ENCODE measurements around the gene SLC25A25.

SLC25A25 gene

GRCh38 chr9:128077847-128078503 is 9.9 kb downstream of the SLC25A25 start:
- no peak for DNase-seq

- DNase-seq = peak; percentile 59
These were observed 10.7 kb downstream of the SLC25A25 start for GRCh38 chr9:128078504-128079434.

- DNase-seq = no peak
These were observed 12.2 kb downstream of the SLC25A25 start for GRCh38 chr9:128080206-128080605.

DNA sequence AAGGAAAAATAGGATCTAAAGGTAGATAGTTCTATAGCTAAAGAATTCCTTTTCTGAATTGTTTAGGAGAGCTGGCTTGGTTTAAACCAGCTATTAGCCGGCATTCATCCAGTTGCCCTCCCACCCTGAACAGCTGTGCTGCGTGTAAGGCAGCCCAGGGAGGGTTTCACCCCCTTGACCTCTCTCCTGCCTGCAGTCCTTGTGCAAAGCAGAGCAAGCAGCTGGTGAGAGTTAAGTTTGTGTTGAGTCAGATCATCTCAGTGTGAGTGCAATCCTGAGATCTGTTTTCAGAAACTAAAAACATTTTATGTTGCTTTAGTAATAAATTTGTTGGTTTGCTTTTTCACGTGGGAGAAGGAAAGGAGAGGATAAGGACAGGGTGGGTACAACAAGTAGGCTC is 13.0 kb downstream of the SLC25A25 start:
- DNase-seq = peak; percentile 88

DNA sequence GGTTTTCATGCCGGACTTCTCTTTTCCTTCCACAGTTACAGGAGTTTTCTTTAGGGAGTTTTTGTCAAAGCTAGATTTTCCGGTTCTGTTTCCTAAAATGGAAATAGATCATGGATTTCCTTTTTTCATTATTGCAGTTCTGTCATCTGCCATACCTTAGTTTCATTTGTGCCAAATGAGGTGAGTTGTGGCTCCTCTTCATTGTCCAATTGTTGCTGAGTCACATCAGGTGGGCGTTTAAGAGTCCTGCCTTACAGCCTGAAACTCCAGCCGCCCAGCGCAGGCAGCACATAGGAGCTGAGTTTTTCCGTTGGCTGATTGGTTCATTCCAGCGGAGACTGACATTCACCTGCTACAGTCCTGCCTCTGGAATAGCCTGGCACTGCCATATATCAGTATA is 14.1 kb downstream of the SLC25A25 start:
- no peak for DNase-seq

DNA sequence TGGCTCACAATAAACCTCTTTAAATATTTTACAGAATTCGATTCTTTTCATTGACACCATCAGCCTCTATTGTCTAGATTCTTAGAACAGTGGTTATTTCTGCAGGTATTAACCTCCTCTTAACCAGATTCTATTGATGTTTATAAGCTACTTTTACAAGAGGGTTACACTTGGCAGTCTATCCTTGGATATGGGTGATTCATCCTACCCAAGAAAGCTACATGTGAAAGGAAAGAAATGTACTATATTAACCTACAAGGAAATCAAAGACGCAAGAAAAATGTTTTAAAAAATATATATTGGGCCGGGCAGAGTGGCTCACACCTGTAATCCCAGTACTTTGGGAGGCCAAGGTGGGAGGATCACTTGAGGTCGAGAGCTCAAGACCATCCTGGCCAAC is 16.7 kb downstream of the SLC25A25 start:
- no peak for DNase-seq

DNA sequence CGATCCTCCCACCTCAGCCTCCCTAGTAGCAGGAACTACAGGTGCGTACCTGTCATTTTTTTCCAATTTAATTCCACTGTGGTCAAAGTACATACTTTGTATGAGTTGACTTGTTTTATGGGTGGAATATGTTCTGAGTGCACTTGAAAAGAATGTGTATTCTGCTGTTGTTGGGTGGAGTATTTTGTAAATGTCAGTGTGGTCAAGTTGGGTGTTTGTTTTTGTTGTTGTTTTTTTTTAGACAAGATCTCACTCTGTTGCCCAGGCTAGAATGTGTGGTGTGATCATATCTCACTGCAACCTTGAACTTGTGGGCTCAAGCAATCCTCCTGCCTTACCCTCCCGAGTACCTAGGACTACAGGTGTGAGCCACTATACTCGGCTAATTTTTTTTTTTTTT is 17.9 kb downstream of the SLC25A25 start:
- DNase-seq = no peak

DNA sequence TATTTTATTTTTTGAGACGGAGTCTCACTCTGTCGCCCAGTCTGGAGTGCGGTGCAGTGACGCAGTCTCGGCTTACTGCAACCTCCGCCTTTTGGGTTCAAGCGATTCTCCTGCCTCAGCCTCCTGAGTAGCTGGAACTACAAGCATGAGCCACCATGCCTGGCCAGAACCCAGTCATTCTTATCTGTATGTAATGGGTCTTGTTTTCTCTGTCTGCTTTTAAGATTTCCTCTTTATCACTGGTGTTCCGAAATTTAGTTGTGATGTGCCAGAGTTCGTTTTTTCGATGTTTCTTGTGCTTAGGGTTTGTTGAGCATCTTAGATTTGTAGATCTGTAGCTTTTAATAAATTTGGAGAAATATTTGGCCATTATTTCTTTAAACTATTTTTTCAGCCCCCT is 19.2 kb downstream of the SLC25A25 start:
- DNase-seq = no peak

GRCh38 chr9:128088253-128088945 is 20.4 kb downstream of the SLC25A25 start:
- DNase-seq = no peak

DNA sequence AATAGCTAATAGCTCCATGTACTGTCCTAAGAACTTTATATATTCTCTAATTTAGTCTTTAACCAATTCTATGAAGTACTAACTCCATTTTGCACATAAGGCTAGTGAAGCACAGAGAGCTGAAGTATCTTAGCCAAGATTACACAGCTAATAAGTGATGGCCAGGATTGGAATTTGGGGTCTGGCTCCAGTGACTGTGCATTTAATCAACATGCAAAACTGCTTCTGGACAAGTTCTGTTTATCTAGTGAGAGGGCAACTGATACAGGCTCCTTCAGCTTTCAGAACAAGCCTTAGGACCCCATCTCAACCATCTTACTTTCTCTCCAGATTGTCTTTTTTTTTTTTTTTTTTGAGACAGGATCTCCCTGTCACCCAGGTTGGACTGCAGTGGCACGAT is 21.3 kb downstream of the SLC25A25 start:
- DNase-seq = no peak

- peak; percentile 81 for DNase-seq
These were observed 23.1 kb downstream of the SLC25A25 start for GRCh38 chr9:128091144-128091543.

DNA sequence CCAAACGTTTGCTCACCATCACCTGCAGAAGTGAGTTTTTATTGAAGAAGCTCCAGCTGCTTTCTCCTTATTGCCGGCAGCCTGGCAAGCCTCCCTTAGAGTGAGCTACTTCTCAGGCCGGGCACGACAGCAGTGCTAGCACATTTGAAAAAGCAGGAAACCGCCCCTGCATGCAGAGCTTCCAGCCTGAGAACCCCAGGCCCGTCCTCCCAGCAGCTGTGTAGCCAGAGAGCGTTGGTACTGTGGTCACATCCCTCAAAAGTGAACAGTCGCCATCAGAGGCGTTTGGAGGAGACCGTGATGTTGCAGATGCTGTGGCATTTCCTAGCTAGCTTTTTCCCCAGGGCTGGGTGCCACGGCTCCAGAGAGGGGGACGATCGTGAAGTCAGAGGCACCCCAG is 23.5 kb downstream of the SLC25A25 start:
- DNase-seq = no peak

DNA sequence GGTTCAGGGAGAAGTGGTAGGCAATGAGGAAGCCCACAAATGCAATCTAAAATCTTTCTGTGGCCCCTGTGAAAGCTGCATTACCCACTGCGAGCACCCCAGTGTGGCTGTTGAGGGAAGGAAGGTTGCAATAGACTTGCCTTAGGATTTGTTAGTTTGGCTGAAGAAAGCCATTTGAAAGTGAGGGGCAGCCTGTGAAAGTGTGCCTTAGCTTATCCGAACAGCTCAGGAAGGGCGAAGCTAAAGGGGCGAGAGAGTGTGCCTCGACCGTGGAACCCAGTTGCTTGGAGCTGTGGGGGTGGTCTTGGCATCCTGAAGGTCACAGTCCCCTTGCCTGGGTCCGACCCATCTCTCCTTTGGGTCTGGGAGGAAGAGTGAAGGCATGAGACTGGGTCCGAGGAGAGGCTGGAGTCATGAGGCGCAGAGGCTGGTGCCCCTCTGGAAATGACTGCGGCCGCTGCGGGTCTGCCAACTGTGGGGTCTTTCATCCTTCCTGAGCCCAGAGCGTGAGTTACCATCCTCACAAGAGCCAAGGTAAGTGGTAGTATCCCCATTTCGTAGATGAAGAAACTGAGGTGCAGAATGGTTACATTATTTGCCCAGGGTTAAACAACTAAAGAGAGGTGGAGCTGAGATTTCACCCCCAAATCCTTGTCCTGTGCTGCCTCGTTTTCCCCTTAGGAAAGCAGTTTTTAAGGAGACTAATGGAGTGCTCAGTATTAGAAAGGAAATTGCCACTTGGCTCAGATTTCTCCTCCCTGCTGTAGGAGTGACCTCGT is 24.4 kb downstream of the SLC25A25 start:
- no peak for DNase-seq

- no peak for DNase-seq
These were observed 25.0 kb downstream of the SLC25A25 start for GRCh38 chr9:128093011-128093410.

- peak; percentile 98 for DNase-seq
These were observed 26.3 kb downstream of the SLC25A25 start for GRCh38 chr9:128094166-128094949.

GRCh38 chr9:128094950-128095544 is 27.0 kb downstream of the SLC25A25 start:
- no peak for DNase-seq

DNA sequence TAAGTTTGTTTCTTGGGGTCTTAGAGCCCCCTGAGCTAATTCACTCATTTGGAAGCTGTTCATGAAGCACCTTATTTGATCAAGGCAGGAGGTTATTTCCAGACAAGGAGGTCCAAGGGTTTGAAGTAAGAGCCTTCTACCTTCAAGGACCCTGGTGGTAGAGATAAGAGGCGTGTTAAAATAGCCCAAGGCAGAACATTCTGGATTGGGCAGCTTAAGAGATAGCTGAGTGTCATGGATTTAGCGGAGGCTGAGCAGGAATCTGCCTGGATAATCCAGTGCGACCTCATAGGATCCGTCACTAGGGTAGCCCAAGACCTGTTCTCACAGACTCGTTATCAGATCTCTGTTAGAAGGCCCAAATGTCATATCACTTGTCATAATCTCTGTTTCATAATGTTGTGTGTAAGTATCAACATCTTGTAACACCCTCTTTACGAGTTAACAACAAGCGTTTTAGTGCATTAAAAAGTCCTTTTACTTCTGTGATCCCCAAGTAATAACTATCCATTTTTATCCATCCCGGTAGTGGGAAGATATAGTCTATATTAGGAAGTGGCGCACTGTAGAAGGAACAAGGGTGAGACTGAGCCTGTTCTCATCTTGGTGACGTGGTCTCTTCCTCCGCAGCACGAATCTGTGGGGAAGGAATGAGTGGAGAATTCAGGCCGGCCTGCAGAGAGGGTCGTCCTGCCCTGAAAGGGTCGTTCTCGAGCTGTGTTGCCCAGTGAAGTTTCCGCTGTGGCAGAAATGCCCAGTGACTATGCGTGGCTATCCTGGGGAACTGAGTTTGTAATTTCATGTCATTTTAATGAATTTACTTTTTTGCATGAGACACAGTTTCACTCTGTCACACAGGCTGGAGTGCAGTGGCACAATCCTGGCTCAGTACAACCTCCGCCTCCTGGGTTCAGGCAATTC is 28.8 kb downstream of the SLC25A25 start:
- DNase-seq = no peak

DNA sequence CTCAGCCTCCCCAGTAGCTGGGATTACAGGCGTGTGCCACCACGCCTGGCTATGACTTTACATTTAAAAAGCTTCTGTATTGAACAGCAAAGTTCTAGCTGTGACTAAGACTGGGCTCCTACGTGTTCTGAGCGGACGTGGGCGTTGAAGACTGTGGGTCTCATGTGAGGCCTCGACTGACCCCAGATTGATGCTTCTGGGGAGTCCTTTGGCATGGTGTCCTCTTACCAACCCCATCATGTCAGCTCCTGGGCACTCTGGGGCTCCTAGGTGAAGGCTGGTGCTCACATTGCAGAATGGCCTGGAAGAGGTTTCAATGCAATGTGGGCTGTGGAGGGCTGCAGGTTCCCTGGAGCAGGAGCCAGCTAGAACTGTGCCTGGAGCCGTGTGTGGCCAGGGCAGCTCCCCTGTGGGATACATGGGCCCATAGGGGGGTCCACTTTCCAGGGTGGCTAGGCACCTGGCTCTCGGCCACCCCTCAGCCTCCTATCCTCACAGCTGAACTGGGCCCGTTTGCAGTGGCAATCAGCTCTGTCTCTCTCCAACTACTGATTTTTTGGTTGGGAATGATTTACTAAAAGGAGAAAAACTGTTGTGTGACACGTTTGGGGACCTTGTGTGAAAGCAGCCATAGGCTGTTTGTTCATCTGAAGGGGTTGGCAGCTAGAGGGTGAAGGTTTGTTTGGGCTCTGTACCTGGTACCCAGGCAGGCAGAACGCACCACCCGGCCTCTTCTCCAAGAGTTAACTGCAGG is 29.7 kb downstream of the SLC25A25 start:
- no peak for DNase-seq

Data from EL (cell line).